ENCODE data around the gene FER. TPM values are rescaled to one million over a fixed set of nuclear protein-coding genes. Genes with fewer than 3 reads are reported as not detected.

Gene FER
- total and polyA plus RNA-seq, 10 of the 15 experiments (the other 5 are each of a cell fraction or from before 2014, with no cell fraction given): 4.4 to 19.1 (median 9.6) TPM

- TF ChIP-seq NFIC (IDR thresholded peaks at IDR 0.05; ENCODE audit: low read depth, low read length) (peak; percentile 18; the same call in 1 of the 2 replicates), ZBTB33 (IDR thresholded peaks at IDR 0.05) (no peak), GABPA (IDR thresholded peaks at IDR 0.05; ENCODE audit: low read depth) (no peak), TBL1XR1 (IDR thresholded peaks at IDR 0.05; ENCODE audit: low read depth, low read length) (no peak), STAT1 (conservative IDR thresholded peaks at IDR 0.05) (no peak)
These were observed 281.1 kb downstream of the FER start (continued) for GRCh38 chr5:109028608-109029299.

GRCh38 chr5:109029847-109030246, 282.1 kb downstream of the FER start:
- FAIRE-seq: no peak
- H3K9me3 ChIP-seq (replicated peaks; ENCODE audit: control insufficient read depth, insufficient read depth, low read length): no peaks in the 10 kb centered on the region
- no peaks in the 10 kb centered on the region for H3K27me3 ChIP-seq (replicated peaks in 1 of 2; ENCODE audit: control insufficient read depth in 2 of 2, insufficient read depth in 2 of 2, low read length in 1 of 2)
- no peak overlapping the region for H3K9ac ChIP-seq (ENCODE audit: control insufficient read depth, insufficient read depth, low read length)
- no peak overlapping the region for H3K27ac ChIP-seq (ENCODE audit: control insufficient read depth, insufficient read depth)
- no peaks in the 10 kb centered on the region for H3K36me3 ChIP-seq (ENCODE audit: control insufficient read depth in 2 of 2, insufficient read depth in 2 of 2, low read length in 1 of 2)
- TF ChIP-seq NFYB (IDR thresholded peaks at IDR 0.05; ENCODE audit: insufficient read depth, low read depth, low read length): no peak
- TF ChIP-seq SMC3 (IDR thresholded peaks at IDR 0.05; ENCODE audit: borderline replicate concordance, low read length): no peak
- no peak for TF ChIP-seq KDM1A (IDR thresholded peaks at IDR 0.05; ENCODE audit: borderline replicate concordance)
- TF ChIP-seq EP300 (IDR thresholded peaks at IDR 0.05; ENCODE audit: borderline replicate concordance in 1 of 2, control insufficient read depth in 1 of 2, low read depth in 2 of 2, low read length in 2 of 2): no peak
- no peak for TF ChIP-seq MLLT1 (IDR thresholded peaks at IDR 0.05)
- no peak for TF ChIP-seq TCF12 (IDR thresholded peaks at IDR 0.05; ENCODE audit: low read depth, low read length)
- TF ChIP-seq MTA3 (IDR thresholded peaks at IDR 0.05; ENCODE audit: borderline replicate concordance, low read length): no peak
- no peak for TF ChIP-seq ESRRA (IDR thresholded peaks at IDR 0.05; ENCODE audit: low read length)
- TF ChIP-seq ATF2 (IDR thresholded peaks at IDR 0.05; ENCODE audit: low read length): no peak
- TF ChIP-seq IRF3 (IDR thresholded peaks at IDR 0.05): no peak
- no peak overlapping the region for H2AFZ ChIP-seq (ENCODE audit: control insufficient read depth, low read depth, low read length)
- SMC1A ChIA-PET (ENCODE audit: uncharacterized antibody, unreplicated experiment): no interaction called here
- no peak for DNase-seq (ENCODE audit: low read depth, low spot score)
- BruUV-seq (replicated peaks): no TSS peak
- no peak for ATAC-seq
- POLR2A ChIA-PET: interaction anchor here (0.6 to 0.7 kb wide), 5 partner anchors 9 to 806 kb away, joined by 3 to 5 read pairs (median 3); no protein-coding TSS in a partner anchor
- WGBS (ENCODE audit: insufficient coverage, insufficient replicate concordance, low lambda C conversion rate, missing lambda C conversion rate): 100% methylated on average over 1 of the region's 1 CpG
- CTCF ChIA-PET: no interaction called here
- peaks cover 10% of the 10 kb centered on the region for H3K4me1 ChIP-seq (ENCODE audit: control insufficient read depth, insufficient read depth, low read length)
- H3K4me3 ChIP-seq: no peak overlapping the region
- no peaks in the 10 kb centered on the region for H3K79me2 ChIP-seq (ENCODE audit: control insufficient read depth, insufficient read depth, low read length)
- RAD21 ChIA-PET (ENCODE audit: unreplicated experiment): interaction anchor here (0.6 kb wide), 1 partner anchor 112 kb away, joined by 4 read pairs; no protein-coding TSS in a partner anchor
- in situ Hi-C loops (cut with MboI) (no loop called here), intact Hi-C loops (cut with micrococcal nuclease; ENCODE audit: unreplicated experiment) (no loop called here)
- no peaks in the 10 kb centered on the region for H4K20me1 ChIP-seq (ENCODE audit: control insufficient read depth, insufficient read depth)
- no peak overlapping the region for H3K4me2 ChIP-seq (ENCODE audit: control insufficient read depth, insufficient read depth)
